Spinal cord (tissue), 10 donors: ENCODE data around the gene TAF1C. TPM values are rescaled to one million over a fixed set of nuclear protein-coding genes. Genes with fewer than 3 reads are reported as not detected.
"Not testable (repeated sequence)": the region's sequence is repeated elsewhere in the genome, so short reads cannot be mapped to it uniquely, and the experiment has no call there.

Experiments
- DNase-seq, 6 donors: peaks; one replicate each; pipeline versions ENCODE4 v3.0.0 to v3.0.0-alpha.2; 2013 to 2015; ENCODE audit warnings: low spot score in 6 of 6, low read depth in 4 of 6
- H3K27ac ChIP-seq: one replicate; pipeline ENCODE4 v1.5.1; 2013; ENCODE audit warnings: low read depth, low read length, control low read depth
- H3K27me3 ChIP-seq: one replicate; pipeline ENCODE4 v1.6.1; 2013; ENCODE audit warnings: low read length; ENCODE audit not compliant: control insufficient read depth, insufficient read depth
- H3K36me3 ChIP-seq: one replicate; pipeline ENCODE4 v1.6.1; 2013; ENCODE audit warnings: low read length; ENCODE audit not compliant: control insufficient read depth, insufficient read depth
- H3K4me1 ChIP-seq: one replicate; pipeline ENCODE4 v1.6.1; 2013; ENCODE audit warnings: low read length; ENCODE audit not compliant: control insufficient read depth, insufficient read depth
- H3K4me3 ChIP-seq: one replicate; pipeline ENCODE4 v1.5.1; 2013; ENCODE audit warnings: low read depth, low read length, control low read depth
- H3K9me3 ChIP-seq: one replicate; pipeline ENCODE4 v1.6.1; 2013; ENCODE audit warnings: low read length; ENCODE audit not compliant: control insufficient read depth, insufficient read depth
- WGBS: methylation state at CpG from one replicate; pipeline ENCODE4 v1.1.5; 2013; ENCODE audit warnings: missing lambda C conversion rate; ENCODE audit not compliant: insufficient coverage; 5-methylcytosine and 5-hydroxymethylcytosine counted together
- polyA plus RNA-seq, 2 donors: library from polyadenylated mRNA; unstranded; fragments of 120-200 nt; gene quantifications; one replicate each; pipeline ENCODE4 v1.2.1, GENCODE V29; 2013; ENCODE audit not compliant: insufficient read length in 2 of 2
- total RNA-seq, 2 donors: library from RNA; depleted of rRNA in 1 of 2; stranded (reverse); fragments of 120-200 nt in 1 of 2; fragments of >200 nt in 1 of 2; gene quantifications; one replicate each; pipeline versions ENCODE4 v1.2.3 to v1.2.4, GENCODE V29; 2013 to 2014
- donor health status: healthy.

Gene TAF1C
- total and polyA plus RNA-seq, 4 donors: 14.9 to 64.9 (median 46.5) TPM

- H3K27ac ChIP-seq: no peak overlapping the region
- peaks cover 2% of the 10 kb centered on the region for H3K27me3 ChIP-seq
- H3K36me3 ChIP-seq: no peaks in the 10 kb centered on the region
- H3K4me1 ChIP-seq: peaks cover 17% of the 10 kb centered on the region
- no peak for DNase-seq
- no peak overlapping the region for H3K4me3 ChIP-seq
- no peaks in the 10 kb centered on the region for H3K9me3 ChIP-seq
- 92% methylated on average over 4 of the region's 7 CpGs for WGBS
Measured at GRCh38 chr16:84225571-84225970, 38.7 kb upstream of the TAF1C start.

GRCh38 chr16:84225126-84225525 lies 38.3 kb upstream of the TAF1C start:
- peaks cover 2% of the 10 kb centered on the region for H3K27me3 ChIP-seq
- 100% methylated on average over 2 of the region's 3 CpGs for WGBS

GRCh38 chr16:84224554-84224953 lies 37.7 kb upstream of the TAF1C start:
- DNase-seq: no peak
- WGBS: 100% methylated on average over 2 of the region's 3 CpGs
- peaks cover 2% of the 10 kb centered on the region for H3K27me3 ChIP-seq
- H3K4me1 ChIP-seq: peaks cover 13% of the 10 kb centered on the region
- H3K4me3 ChIP-seq: no peak overlapping the region
- no peaks in the 10 kb centered on the region for H3K36me3 ChIP-seq
- H3K9me3 ChIP-seq: no peaks in the 10 kb centered on the region
- no peak overlapping the region for H3K27ac ChIP-seq

More at GRCh38 chr16:84225126-84225525, 38.3 kb upstream of the TAF1C start:
- Histone ChIP-seq H3K36me3 (no peaks in the 10 kb centered on the region), H3K27ac (no peak overlapping the region), H3K4me1 (peaks cover 17% of the 10 kb centered on the region), H3K4me3 (no peak overlapping the region), H3K9me3 (no peaks in the 10 kb centered on the region)
- DNase-seq: no peak

GRCh38 chr16:84223456-84223855 lies 36.6 kb upstream of the TAF1C start:
- Histone ChIP-seq H3K4me3 (no peak overlapping the region), H3K9me3 (no peaks in the 10 kb centered on the region), H3K4me1 (peaks cover 14% of the 10 kb centered on the region), H3K27ac (no peak overlapping the region), H3K27me3 (peaks cover 2% of the 10 kb centered on the region), H3K36me3 (no peaks in the 10 kb centered on the region)
- DNase-seq: no peak
- 73% methylated on average over 2 of the region's 4 CpGs for WGBS

GRCh38 chr16:84220851-84221250 lies 34.0 kb upstream of the TAF1C start:
- H3K4me3 ChIP-seq: no peak overlapping the region
- H3K36me3 ChIP-seq: no peaks in the 10 kb centered on the region
- H3K27ac ChIP-seq: no peak overlapping the region
- peaks cover 6% of the 10 kb centered on the region for H3K4me1 ChIP-seq
- DNase-seq: no peak
- peaks cover 2% of the 10 kb centered on the region for H3K27me3 ChIP-seq
- no peaks in the 10 kb centered on the region for H3K9me3 ChIP-seq
- 93% methylated on average over 1 of the region's 1 CpG for WGBS

GRCh38 chr16:84218956-84219355 lies 32.1 kb upstream of the TAF1C start:
- no peak for DNase-seq
- no peaks in the 10 kb centered on the region for H3K9me3 ChIP-seq
- H3K4me3 ChIP-seq: no peak overlapping the region
- WGBS: 51% methylated on average over 6 of the region's 6 CpGs
- H3K4me1 ChIP-seq: peaks cover 6% of the 10 kb centered on the region
- H3K36me3 ChIP-seq: no peaks in the 10 kb centered on the region
- H3K27ac ChIP-seq: no peak overlapping the region
- peaks cover 2% of the 10 kb centered on the region for H3K27me3 ChIP-seq

- DNase-seq: peak in 3 of 6 donors; percentile 33 to 94 (median 38)
- Histone ChIP-seq H3K4me1 (peaks cover 6% of the 10 kb centered on the region), H3K36me3 (no peaks in the 10 kb centered on the region), H3K27me3 (peaks cover 2% of the 10 kb centered on the region), H3K4me3 (no peak overlapping the region), H3K27ac (no peak overlapping the region), H3K9me3 (no peaks in the 10 kb centered on the region)
- 53% methylated on average over 13 of the region's 17 CpGs for WGBS
Measured at GRCh38 chr16:84218176-84218823, 31.4 kb upstream of the TAF1C start.

- not testable (repeated sequence) for H3K27ac ChIP-seq, H3K4me1 ChIP-seq, H3K4me3 ChIP-seq, DNase-seq, H3K36me3 ChIP-seq, H3K9me3 ChIP-seq, H3K27me3 ChIP-seq
- WGBS: 100% methylated on average over 3 of the region's 3 CpGs
Measured at GRCh38 chr16:84216144-84216543, 29.3 kb upstream of the TAF1C start.

GRCh38 chr16:84215531-84215930 lies 28.7 kb upstream of the TAF1C start:
- Histone ChIP-seq H3K27me3 (no peaks in the 10 kb centered on the region), H3K4me3 (no peak overlapping the region), H3K4me1 (peaks cover 6% of the 10 kb centered on the region), H3K36me3 (no peaks in the 10 kb centered on the region), H3K27ac (no peak overlapping the region), H3K9me3 (no peaks in the 10 kb centered on the region)
- 86% methylated on average over 1 of the region's 5 CpGs for WGBS
- no peak for DNase-seq

- DNase-seq: no peak
- Histone ChIP-seq H3K4me1 (peaks cover 6% of the 10 kb centered on the region), H3K9me3 (no peaks in the 10 kb centered on the region), H3K4me3 (no peak overlapping the region), H3K36me3 (no peaks in the 10 kb centered on the region), H3K27ac (no peak overlapping the region), H3K27me3 (no peaks in the 10 kb centered on the region)
- 84% methylated on average over 10 of the region's 15 CpGs for WGBS
Measured at GRCh38 chr16:84214451-84215066, 27.7 kb upstream of the TAF1C start.
